H9 (cell line): Measurements from ENCODE around the gene RANGAP1. TPM values are rescaled to one million over a fixed set of nuclear protein-coding genes. Genes with fewer than 3 reads are reported as not detected.

ENCODE experiments used
- DNase-seq: peaks from one replicate; pipeline ENCODE4 v3.0.0-alpha.2; 2017
- H2AFZ ChIP-seq: one replicate; pipeline ENCODE4 v1.6.1; 2013; ENCODE audit warnings: mild to moderate bottlenecking, low read length, control low read depth, moderate library complexity
- H2AK5ac ChIP-seq: 2 replicates; pipeline ENCODE4 v1.6.1; 2013; ENCODE audit warnings: low read length, control low read depth, mixed read lengths; ENCODE audit not compliant: insufficient read length
- H2BK120ac ChIP-seq: one replicate; pipeline ENCODE4 v1.6.1; 2013; ENCODE audit warnings: low read depth, mild to moderate bottlenecking, low read length, control low read depth, inconsistent platforms; ENCODE audit not compliant: poor library complexity, severe bottlenecking
- H2BK12ac ChIP-seq: 2 replicates; pipeline ENCODE4 v1.6.1; 2013; ENCODE audit warnings: low read length, control low read depth, mixed read lengths, low read depth; ENCODE audit not compliant: insufficient read length
- H2BK15ac ChIP-seq: 2 replicates; pipeline ENCODE4 v1.6.1; 2013; ENCODE audit warnings: low read depth, low read length, control low read depth
- H2BK20ac ChIP-seq: one replicate; pipeline ENCODE4 v1.6.1; 2013; ENCODE audit warnings: low read depth, mild to moderate bottlenecking, low read length, control low read depth, inconsistent platforms; ENCODE audit not compliant: poor library complexity, severe bottlenecking
- H2BK5ac ChIP-seq: 2 replicates; pipeline ENCODE4 v1.6.1; 2013; ENCODE audit warnings: low read length, control low read depth, mixed read lengths; ENCODE audit not compliant: insufficient read length
- H3K14ac ChIP-seq: 2 replicates; pipeline ENCODE4 v1.6.1; 2013; ENCODE audit warnings: low read length, control low read depth; ENCODE audit not compliant: insufficient read depth
- H3K18ac ChIP-seq: 2 replicates; pipeline ENCODE4 v1.6.1; 2013; ENCODE audit warnings: low read depth, mild to moderate bottlenecking, mixed read lengths, low read length, control low read depth; ENCODE audit not compliant: insufficient read length
- H3K23ac ChIP-seq: 2 replicates; pipeline ENCODE4 v1.6.1; 2013; ENCODE audit warnings: low read length, control low read depth, mixed read lengths, low read depth; ENCODE audit not compliant: insufficient read length
- H3K23me2 ChIP-seq: 2 replicates; pipeline ENCODE4 v1.6.1; 2013; ENCODE audit warnings: low read depth, mild to moderate bottlenecking, mixed read lengths, low read length, control low read depth; ENCODE audit not compliant: insufficient read length, poor library complexity, severe bottlenecking
- H3K27ac ChIP-seq: 2 replicates; pipeline ENCODE4 v1.5.1; 2013; ENCODE audit warnings: low read length, control low read depth, mixed read lengths, low read depth; ENCODE audit not compliant: insufficient read length
- H3K27me3 ChIP-seq: 2 replicates; pipeline ENCODE4 v1.6.1; 2013; ENCODE audit warnings: low read length, control low read depth, inconsistent platforms; ENCODE audit not compliant: insufficient read depth
- H3K4ac ChIP-seq: 2 replicates; pipeline ENCODE4 v1.6.1; 2013; ENCODE audit warnings: low read depth, mild to moderate bottlenecking, control low read depth, inconsistent platforms, low read length, moderate library complexity
- H3K4me1 ChIP-seq: 2 replicates; pipeline ENCODE4 v1.6.1; 2013; ENCODE audit warnings: low read length, control low read depth, inconsistent platforms; ENCODE audit not compliant: insufficient read depth
- H3K4me2 ChIP-seq: 2 replicates; pipeline ENCODE4 v1.6.1; 2013; ENCODE audit warnings: low read length, control low read depth, mixed read lengths; ENCODE audit not compliant: insufficient read length, insufficient read depth
- H3K56ac ChIP-seq: 2 replicates; pipeline ENCODE4 v1.6.1; 2013; ENCODE audit warnings: low read depth, mild to moderate bottlenecking, mixed read lengths, low read length, control low read depth; ENCODE audit not compliant: insufficient read length
- H3K79me1 ChIP-seq: 2 replicates; pipeline ENCODE4 v1.6.1; 2013; ENCODE audit warnings: low read depth, mild to moderate bottlenecking, moderate library complexity, low read length, control low read depth, inconsistent platforms; ENCODE audit not compliant: insufficient read depth, poor library complexity, severe bottlenecking
- H3K79me2 ChIP-seq: 2 replicates; pipeline ENCODE4 v1.6.1; 2013; ENCODE audit warnings: low read length, control low read depth, inconsistent platforms; ENCODE audit not compliant: insufficient read depth
- H3K9ac ChIP-seq: 2 replicates; pipeline ENCODE4 v1.6.1; 2013; ENCODE audit warnings: low read length, control low read depth, mixed read lengths; ENCODE audit not compliant: insufficient read length; ENCODE audit errors: extremely low read depth
- H3K9me3 ChIP-seq: one replicate; pipeline ENCODE4 v1.6.1; 2013; ENCODE audit warnings: low read depth, low read length, inconsistent platforms; ENCODE audit not compliant: control insufficient read depth
- H3T11ph ChIP-seq: one replicate; pipeline ENCODE4 v1.6.1; 2013; ENCODE audit warnings: mild to moderate bottlenecking, low read length, control low read depth, inconsistent platforms
- H4K20me1 ChIP-seq: one replicate; pipeline ENCODE4 v1.6.1; 2013; ENCODE audit not compliant: control insufficient read depth, insufficient read length, insufficient read depth
- H4K5ac ChIP-seq: 2 replicates; pipeline ENCODE4 v1.6.1; 2013; ENCODE audit warnings: low read depth, mild to moderate bottlenecking, mixed read lengths, low read length, control low read depth; ENCODE audit not compliant: insufficient read length
- H4K8ac ChIP-seq: replicated peaks from 2 replicates; pipeline ENCODE4 v1.6.1; 2013; ENCODE audit warnings: low read length, control low read depth, mixed read lengths, low read depth; ENCODE audit not compliant: insufficient read length
- H4K91ac ChIP-seq: 2 replicates; pipeline ENCODE4 v1.6.1; 2013; ENCODE audit warnings: low read depth, mild to moderate bottlenecking, moderate library complexity, mixed read lengths, low read length, control low read depth; ENCODE audit not compliant: insufficient read length
- H3K27ac Mint-ChIP-seq, 3 experiments: 2 replicates in 2 of 3; 3 replicates in 1 of 3; pipeline ENCODE4 v1.8.0; 2020 to 2021; ENCODE audit warnings: mixed read lengths in 3 of 3, mild to moderate bottlenecking in 1 of 3, moderate library complexity in 1 of 3
- H3K27me3 Mint-ChIP-seq: 2 replicates; pipeline ENCODE4 v1.8.0; 2021; ENCODE audit warnings: low read depth, mild to moderate bottlenecking, moderate library complexity, mixed read lengths
- H3K36me3 Mint-ChIP-seq, 3 experiments: 2 replicates in 2 of 3; 3 replicates in 1 of 3; pipeline ENCODE4 v1.8.0; 2020 to 2021; ENCODE audit warnings: low read depth in 3 of 3, mixed read lengths in 3 of 3; ENCODE audit not compliant: insufficient read depth in 1 of 3
- H3K4me1 Mint-ChIP-seq, 2 experiments: 2 replicates each; pipeline ENCODE4 v1.8.0; 2020; ENCODE audit warnings: mixed read lengths in 2 of 2
- H3K4me3 Mint-ChIP-seq, 2 experiments: 2 replicates in 1 of 2; 3 replicates in 1 of 2; pipeline ENCODE4 v1.8.0; 2020 to 2021; ENCODE audit warnings: mild to moderate bottlenecking in 2 of 2, mixed read lengths in 2 of 2, moderate library complexity in 1 of 2
- H3K9me3 Mint-ChIP-seq, 2 experiments: 2 replicates in 1 of 2; 3 replicates in 1 of 2; pipeline ENCODE4 v1.8.0; 2020; ENCODE audit warnings: mild to moderate bottlenecking in 2 of 2, mixed read lengths in 2 of 2, moderate library complexity in 1 of 2
- CTCF ChIP-seq: fragments of 200-600 bp; sonication (generic); conservative IDR thresholded peaks from 3 replicates; pipeline ENCODE4 v1.8.0; 2021; ENCODE audit warnings: antibody characterized with exemption, mild to moderate bottlenecking
- WGBS: extraction: QIAGEN DNeasy Blood & Tissue Kit; methylation state at CpG from one replicate; pipeline ENCODE4 v1.1.7; 2013; ENCODE audit warnings: missing lambda C conversion rate, low lambda C conversion rate, mixed read lengths; ENCODE audit not compliant: insufficient read length; ENCODE audit errors: extremely low coverage; 5-methylcytosine and 5-hydroxymethylcytosine counted together
- total RNA-seq: library from RNA; stranded (reverse); gene quantifications from 2 replicates; pipeline ENCODE4 v1.2.1, GENCODE V29; 2021

RANGAP1 gene
- total RNA-seq, 1 experiment from 2014 or later: 130 TPM

GRCh38 chr22:41242396-41243117, 43.4 kb downstream of the RANGAP1 start:
- Mint-ChIP-seq H3K36me3 (peaks cover 2 to 21% (median 15%) of the 10 kb centered on the region in 3 experiments; a peak in 6 of 7 replicates), H3K27ac (no peak overlapping the region), H3K27me3 (peaks cover 4% of the 10 kb centered on the region), H3K4me1 (peaks cover 3% of the 10 kb centered on the region in 2 experiments; a peak in 3 of 4 replicates), H3K9me3 (no peaks in the 10 kb centered on the region), H3K4me3 (no peak overlapping the region)
- H3K14ac ChIP-seq: no peak overlapping the region
- no peaks in the 10 kb centered on the region for H3K79me2 ChIP-seq
- H2BK12ac ChIP-seq: no peak overlapping the region
- no peak overlapping the region for H2BK15ac ChIP-seq
- no peak overlapping the region for H2BK5ac ChIP-seq
- no peak for TF ChIP-seq CTCF
- no peaks in the 10 kb centered on the region for H3K79me1 ChIP-seq
- H3K18ac ChIP-seq: no peak overlapping the region
- H3K23me2 ChIP-seq: no peaks in the 10 kb centered on the region
- no peaks in the 10 kb centered on the region for H4K20me1 ChIP-seq
- H4K91ac ChIP-seq: no peak overlapping the region
- H3K4me2 ChIP-seq: no peak overlapping the region
- no peak overlapping the region for H3K4ac ChIP-seq
- no peak overlapping the region for H3T11ph ChIP-seq
- no peaks in the 10 kb centered on the region for H3K4me1 ChIP-seq
- no peaks in the 10 kb centered on the region for H3K27me3 ChIP-seq
- no peak overlapping the region for H2BK20ac ChIP-seq
- no peak overlapping the region for H3K9ac ChIP-seq
- no peaks in the 10 kb centered on the region for H3K9me3 ChIP-seq
- H4K8ac ChIP-seq: no peak overlapping the region
- no peak overlapping the region for H3K56ac ChIP-seq
- DNase-seq: no peak
- H3K27ac ChIP-seq: no peak overlapping the region
- no peak overlapping the region for H4K5ac ChIP-seq
- H2BK120ac ChIP-seq: no peak overlapping the region
- no CpG with 5 or more reads among the region's 18 CpGs for WGBS
- H2AFZ ChIP-seq: no peak overlapping the region
- no peak overlapping the region for H2AK5ac ChIP-seq
- no peak overlapping the region for H3K23ac ChIP-seq
